ENCODE data around the gene PDE7B.

DNA sequence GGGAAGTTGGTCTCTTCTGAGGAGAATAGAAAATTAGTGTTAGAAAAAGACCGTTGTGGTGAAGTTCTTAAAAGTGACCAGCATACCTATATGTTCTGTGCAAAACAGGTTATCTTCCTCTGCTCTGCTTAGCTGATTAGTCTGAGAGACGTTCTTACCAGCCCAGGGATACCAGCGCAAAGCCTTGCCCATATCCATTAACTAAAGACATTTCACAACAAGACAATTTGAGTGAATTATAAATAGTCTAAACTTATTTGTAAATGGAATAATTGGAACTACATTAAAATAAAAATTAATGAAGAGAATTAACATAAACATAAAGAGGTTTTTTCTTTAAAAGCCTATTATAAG, 144.0 kb downstream of the PDE7B start:
- TF ChIP-seq, protein P1, sequence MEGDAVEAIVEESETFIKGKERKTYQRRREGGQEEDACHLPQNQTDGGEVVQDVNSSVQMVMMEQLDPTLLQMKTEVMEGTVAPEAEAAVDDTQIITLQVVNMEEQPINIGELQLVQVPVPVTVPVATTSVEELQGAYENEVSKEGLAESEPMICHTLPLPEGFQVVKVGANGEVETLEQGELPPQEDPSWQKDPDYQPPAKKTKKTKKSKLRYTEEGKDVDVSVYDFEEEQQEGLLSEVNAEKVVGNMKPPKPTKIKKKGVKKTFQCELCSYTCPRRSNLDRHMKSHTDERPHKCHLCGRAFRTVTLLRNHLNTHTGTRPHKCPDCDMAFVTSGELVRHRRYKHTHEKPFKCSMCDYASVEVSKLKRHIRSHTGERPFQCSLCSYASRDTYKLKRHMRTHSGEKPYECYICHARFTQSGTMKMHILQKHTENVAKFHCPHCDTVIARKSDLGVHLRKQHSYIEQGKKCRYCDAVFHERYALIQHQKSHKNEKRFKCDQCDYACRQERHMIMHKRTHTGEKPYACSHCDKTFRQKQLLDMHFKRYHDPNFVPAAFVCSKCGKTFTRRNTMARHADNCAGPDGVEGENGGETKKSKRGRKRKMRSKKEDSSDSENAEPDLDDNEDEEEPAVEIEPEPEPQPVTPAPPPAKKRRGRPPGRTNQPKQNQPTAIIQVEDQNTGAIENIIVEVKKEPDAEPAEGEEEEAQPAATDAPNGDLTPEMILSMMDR (conservative IDR thresholded peaks at IDR 0.05; ENCODE audit: low read depth, low read length): no peak
- TF ChIP-seq MAFK (IDR thresholded peaks at IDR 0.05; ENCODE audit: low read depth, low read length): no peak
- no peak for TF ChIP-seq RAD21 (IDR thresholded peaks at IDR 0.05; ENCODE audit: low read length)
- TF ChIP-seq CEBPB (IDR thresholded peaks at IDR 0.05; ENCODE audit: low read depth, low read length): no peak
- TF ChIP-seq POLR2A (IDR thresholded peaks at IDR 0.05; ENCODE audit: low read depth, low read length): no peak
- TF ChIP-seq, protein P2, sequence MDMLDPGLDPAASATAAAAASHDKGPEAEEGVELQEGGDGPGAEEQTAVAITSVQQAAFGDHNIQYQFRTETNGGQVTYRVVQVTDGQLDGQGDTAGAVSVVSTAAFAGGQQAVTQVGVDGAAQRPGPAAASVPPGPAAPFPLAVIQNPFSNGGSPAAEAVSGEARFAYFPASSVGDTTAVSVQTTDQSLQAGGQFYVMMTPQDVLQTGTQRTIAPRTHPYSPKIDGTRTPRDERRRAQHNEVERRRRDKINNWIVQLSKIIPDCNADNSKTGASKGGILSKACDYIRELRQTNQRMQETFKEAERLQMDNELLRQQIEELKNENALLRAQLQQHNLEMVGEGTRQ (IDR thresholded peaks at IDR 0.05; ENCODE audit: low read depth, low read length): no peak
- TF ChIP-seq FOS (IDR thresholded peaks at IDR 0.05; ENCODE audit: low read depth, low read length): no peak
- TF ChIP-seq, protein P3, sequence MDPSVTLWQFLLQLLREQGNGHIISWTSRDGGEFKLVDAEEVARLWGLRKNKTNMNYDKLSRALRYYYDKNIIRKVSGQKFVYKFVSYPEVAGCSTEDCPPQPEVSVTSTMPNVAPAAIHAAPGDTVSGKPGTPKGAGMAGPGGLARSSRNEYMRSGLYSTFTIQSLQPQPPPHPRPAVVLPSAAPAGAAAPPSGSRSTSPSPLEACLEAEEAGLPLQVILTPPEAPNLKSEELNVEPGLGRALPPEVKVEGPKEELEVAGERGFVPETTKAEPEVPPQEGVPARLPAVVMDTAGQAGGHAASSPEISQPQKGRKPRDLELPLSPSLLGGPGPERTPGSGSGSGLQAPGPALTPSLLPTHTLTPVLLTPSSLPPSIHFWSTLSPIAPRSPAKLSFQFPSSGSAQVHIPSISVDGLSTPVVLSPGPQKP (IDR thresholded peaks at IDR 0.05; ENCODE audit: borderline replicate concordance, low read depth, low read length): no peak
